K562 (cell line): ENCODE data around the gene IFT81. TPM values are rescaled to one million over a fixed set of nuclear protein-coding genes. Genes with fewer than 3 reads are reported as not detected.

Source experiments
- ATAC-seq: fragments of 200-7000 bp; cut with Tn5 transposase; 3 replicates; pipeline ENCODE4 v1.9.1; 2020; ENCODE audit warnings: moderate library complexity
- BruUV-seq: library from RNA; stranded (reverse); fragments of 400-500 nt; replicated peaks from 2 replicates; lab custom pipeline; 2021; lab: Mats Ljungman, UMichigan
- CTCF ChIA-PET: fragments of 300-600 bp; formaldehyde crosslinking; extraction: SDS; loops from one replicate; lab custom pipeline; 2021; ENCODE audit warnings: low intra/inter-chr PET ratio; lab: Yijun Ruan, JAX
- POLR2A ChIA-PET: fragments of 300-600, 350-650 bp; sonication (Branson Sonifier 250); formaldehyde crosslinking; extraction: SDS; loops from one replicate; lab custom pipeline; 2021; ENCODE audit warnings: antibody characterized with exemption, inconsistent platforms; lab: Yijun Ruan, JAX
- DNase-seq, 4 experiments: peaks; one replicate each; pipeline versions ENCODE4 v3.0.0 to v3.0.0-alpha.2; 2011 to 2018; ENCODE audit warnings: low spot score in 3 of 4, mixed read lengths in 3 of 4; ENCODE audit errors: extremely low read depth in 1 of 4
- FAIRE-seq: peaks from 2 replicates; lab custom pipeline; 2011; peaks lifted over from hg19 to GRCh38; lab: Jason Lieb, UNC
- H2AFZ ChIP-seq: 2 replicates; pipeline ENCODE4 v1.6.0; 2011; ENCODE audit warnings: low read depth, low read length, control low read depth, inconsistent platforms
- H3K27ac ChIP-seq: fragments of 200-600 bp; 3 replicates; pipeline ENCODE4 v1.8.0; 2011; ENCODE audit warnings: low read depth, mild to moderate bottlenecking, control low read depth, inconsistent platforms, low read length, moderate library complexity, mixed read lengths; ENCODE audit errors: extremely low read depth
- H3K27me3 ChIP-seq, 2 experiments: fragments of 300-600 bp in 1 of 2; 2 replicates in 1 of 2; 3 replicates in 1 of 2; pipeline versions ENCODE4 v1.6.0 to v1.8.0; 2011; ENCODE audit warnings: inconsistent platforms in 2 of 2, low read length in 2 of 2, mild to moderate bottlenecking in 1 of 2, mixed read lengths in 1 of 2, moderate library complexity in 1 of 2; ENCODE audit not compliant: control insufficient read depth in 2 of 2, insufficient read depth in 2 of 2
- H3K36me3 ChIP-seq: fragments of 300-600 bp; 3 replicates; pipeline ENCODE4 v1.8.0; 2011; ENCODE audit warnings: mild to moderate bottlenecking, low read length, inconsistent platforms; ENCODE audit not compliant: control insufficient read depth, insufficient read depth
- H3K4me1 ChIP-seq, 2 experiments: fragments of 200-600 bp in 1 of 2; replicated peaks in 1 of 2; 2 replicates in 1 of 2; 3 replicates in 1 of 2; pipeline versions ENCODE4 v1.5.1 to v1.8.0; 2011; ENCODE audit warnings: inconsistent platforms in 2 of 2, low read length in 2 of 2, mild to moderate bottlenecking in 1 of 2, mixed read lengths in 1 of 2, moderate library complexity in 1 of 2; ENCODE audit not compliant: control insufficient read depth in 2 of 2, insufficient read depth in 2 of 2
- H3K4me2 ChIP-seq: 2 replicates; pipeline ENCODE4 v1.6.1; 2011; ENCODE audit warnings: low read length, control low read depth, inconsistent platforms, mixed read lengths; ENCODE audit not compliant: insufficient read depth
- H3K4me3 ChIP-seq: fragments of 200-600 bp; sonication (generic), shearing (Covaris generic); 2 replicates; pipeline ENCODE4 v1.5.1; 2016; ENCODE audit warnings: control low read depth, inconsistent platforms
- H3K79me2 ChIP-seq: fragments of 200-600 bp; 3 replicates; pipeline ENCODE4 v1.8.0; 2011; ENCODE audit warnings: low read length, inconsistent platforms; ENCODE audit not compliant: control insufficient read depth, insufficient read depth
- H3K9ac ChIP-seq, 2 experiments: 2 replicates each; pipeline versions ENCODE4 v1.6.0 to v1.6.1; 2011; ENCODE audit warnings: low read depth in 2 of 2, low read length in 2 of 2, control low read depth in 1 of 2, inconsistent platforms in 1 of 2, mild to moderate bottlenecking in 1 of 2, mixed read lengths in 1 of 2; ENCODE audit not compliant: insufficient read depth in 1 of 2
- H3K9me1 ChIP-seq: one replicate; pipeline ENCODE4 v1.6.0; 2011; ENCODE audit warnings: inconsistent platforms, mild to moderate bottlenecking, low read length, moderate library complexity; ENCODE audit not compliant: control insufficient read depth, insufficient read depth
- H3K9me3 ChIP-seq: replicated peaks from 2 replicates; pipeline ENCODE4 v1.5.1; 2011; ENCODE audit warnings: low read depth, low read length, inconsistent platforms; ENCODE audit not compliant: control insufficient read depth, insufficient read depth
- H4K20me1 ChIP-seq: replicated peaks from 2 replicates; pipeline ENCODE4 v1.6.1; 2011; ENCODE audit warnings: low read length, inconsistent platforms, mixed read lengths; ENCODE audit not compliant: control insufficient read depth, insufficient read depth
- COPS2 ChIP-seq: fragments of 450-650 bp; conservative IDR thresholded peaks from 2 replicates; pipeline ENCODE4 v1.6.1; 2016; ENCODE audit warnings: mild to moderate bottlenecking, moderate library complexity
- CSDE1 ChIP-seq, 2 experiments: fragments of 450-650 bp; IDR thresholded peaks; 2 replicates each; pipeline ENCODE4 v1.6.1; 2016; ENCODE audit warnings: mild to moderate bottlenecking in 1 of 2
- DACH1 ChIP-seq: fragments of 450-650 bp; IDR thresholded peaks from 2 replicates; pipeline ENCODE4 v1.6.1; 2018; ENCODE audit not compliant: partially characterized antibody
- ETV1 ChIP-seq: fragments of 450-650 bp; conservative IDR thresholded peaks from 2 replicates; pipeline ENCODE4 v1.6.1; 2016; ENCODE audit warnings: missing genetic modification characterization, control low read depth, low read depth, missing compliant biosample characterization
- NBN ChIP-seq: fragments of 450-650 bp; IDR thresholded peaks from 2 replicates; pipeline ENCODE4 v1.6.1; 2016; ENCODE audit warnings: low read depth, mild to moderate bottlenecking
- NR2F6 ChIP-seq: fragments of 450-650 bp; formaldehyde crosslinking; IDR thresholded peaks from 2 replicates; pipeline ENCODE4 v1.4.0; 2020; ENCODE audit warnings: mild to moderate bottlenecking
- PCBP1 ChIP-seq: fragments of 200-400 bp; formaldehyde crosslinking; IDR thresholded peaks from 2 replicates; pipeline ENCODE4 v1.6.1; 2018; ENCODE audit warnings: mild to moderate bottlenecking, low read depth, low read length; ENCODE audit not compliant: poor library complexity, severe bottlenecking
- POLR2H ChIP-seq: IDR thresholded peaks from 2 replicates; pipeline ENCODE4 v1.6.1; 2016; ENCODE audit warnings: missing genetic modification characterization, low read depth, mild to moderate bottlenecking, control low read depth, missing compliant biosample characterization, moderate library complexity
- PRMT5 ChIP-seq: sonication (generic); formaldehyde crosslinking; IDR thresholded peaks from 2 replicates; pipeline ENCODE4 v1.5.0; 2020; ENCODE audit warnings: missing genetic modification reagents
- PTRF ChIP-seq: fragments of 450-650 bp; IDR thresholded peaks from 2 replicates; pipeline ENCODE4 v1.6.1; 2016; ENCODE audit warnings: mild to moderate bottlenecking, missing genetic modification characterization, missing compliant biosample characterization
- RNF2 ChIP-seq: sonication (generic); IDR thresholded peaks from 2 replicates; pipeline ENCODE4 v1.6.1; 2016
- WGBS: fragments of 100-300 bp; shearing (Covaris generic); methylation state at CpG from one replicate; pipeline ENCODE4 v1.1.6; 2016; ENCODE audit warnings: low coverage, mixed read lengths; ENCODE audit not compliant: insufficient coverage; ENCODE audit errors: missing lambda C conversion rate; 5-methylcytosine and 5-hydroxymethylcytosine counted together
- in situ Hi-C: fragments of 300-500 bp; cut with MboI; formaldehyde crosslinking; loops from 4 replicates; pipeline ENCODE4 v1.15.0; 2018; ENCODE audit warnings: inconsistent platforms, mixed read lengths
- intact Hi-C: fragments of 100-400 bp; cut with micrococcal nuclease; formaldehyde crosslinking; loops from 2 replicates; pipeline ENCODE4 v1.14.2; 2022
- polyA plus RNA-seq, 8 experiments: library from polyadenylated mRNA; depleted of rRNA in 4 of 8; stranded (reverse) in 5 of 8; unstranded in 3 of 8; fragments of >200 nt; fragmentation: Nextera tagmentation in 2 of 8; fragmentation: Illumina TruSeq in 1 of 8; extraction: Ambion mirVana in 2 of 8; extraction: Trizol in 1 of 8; gene quantifications; 2 replicates each; pipeline versions ENCODE4 v1.2.1 to v1.2.3, GENCODE V29; 2011 to 2014; ENCODE audit warnings: inconsistent platforms in 1 of 8, missing spikeins in 1 of 8
- total RNA-seq, 7 experiments: library from RNA; depleted of rRNA in 6 of 7; stranded (reverse); fragments of >200 nt in 6 of 7; fragmentation: Illumina TruSeq in 2 of 7; extraction: Trizol in 2 of 7; gene quantifications; 2 replicates each; pipeline versions ENCODE4 v1.2.1 to v1.2.3, GENCODE V29; 2011 to 2021; ENCODE audit warnings: low replicate concordance in 1 of 7
- TF ChIP-seq, protein P1 (sequence below): sonication (generic); formaldehyde crosslinking; IDR thresholded peaks from 2 replicates; pipeline ENCODE4 v1.8.1; 2023; ENCODE audit warnings: mild to moderate bottlenecking, missing genetic modification reagents
- TF ChIP-seq, protein P2 (sequence below): fragments of 450-650 bp; IDR thresholded peaks from 2 replicates; pipeline ENCODE4 v1.6.1; 2016; ENCODE audit warnings: borderline replicate concordance
- TF ChIP-seq, protein P3 (sequence below), 2 experiments: IDR thresholded peaks; 2 replicates each; pipeline ENCODE4 v1.6.1; 2011; ENCODE audit warnings: borderline replicate concordance in 1 of 2, control low read depth in 1 of 2, low read depth in 1 of 2, low read length in 1 of 2, mild to moderate bottlenecking in 1 of 2, mixed read lengths in 1 of 2, moderate library complexity in 1 of 2; ENCODE audit not compliant: insufficient read depth in 1 of 2, insufficient read length in 1 of 2, poor library complexity in 1 of 2, severe bottlenecking in 1 of 2; ENCODE audit errors: extremely low read depth in 1 of 2

Gene IFT81
- total and polyA plus RNA-seq, 9 of the 15 experiments (the other 6 are each of a cell fraction or from before 2014, with no cell fraction given) = 2.8 to 11.9 (median 7.9) TPM

DNA sequence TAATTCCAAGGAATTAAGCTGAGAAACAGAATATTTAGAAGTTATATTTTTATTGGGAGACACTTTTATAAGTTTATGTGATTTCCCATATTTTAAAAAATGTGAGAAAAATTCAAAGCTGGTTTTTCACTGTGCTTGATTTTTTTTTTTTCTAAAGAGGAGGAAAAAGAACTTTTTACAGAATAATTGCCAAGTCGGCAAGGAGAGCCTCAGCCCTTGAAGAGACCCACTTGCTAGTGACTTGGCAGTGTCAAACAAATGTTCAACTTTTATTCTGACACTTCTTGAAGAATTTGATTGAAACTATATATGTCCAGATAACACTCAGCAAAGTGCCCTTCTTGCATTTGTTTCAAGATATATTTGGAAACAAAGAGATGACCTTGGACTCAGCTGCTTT, 104.6 kb downstream of the IFT81 start:
- TF ChIP-seq, protein P1, sequence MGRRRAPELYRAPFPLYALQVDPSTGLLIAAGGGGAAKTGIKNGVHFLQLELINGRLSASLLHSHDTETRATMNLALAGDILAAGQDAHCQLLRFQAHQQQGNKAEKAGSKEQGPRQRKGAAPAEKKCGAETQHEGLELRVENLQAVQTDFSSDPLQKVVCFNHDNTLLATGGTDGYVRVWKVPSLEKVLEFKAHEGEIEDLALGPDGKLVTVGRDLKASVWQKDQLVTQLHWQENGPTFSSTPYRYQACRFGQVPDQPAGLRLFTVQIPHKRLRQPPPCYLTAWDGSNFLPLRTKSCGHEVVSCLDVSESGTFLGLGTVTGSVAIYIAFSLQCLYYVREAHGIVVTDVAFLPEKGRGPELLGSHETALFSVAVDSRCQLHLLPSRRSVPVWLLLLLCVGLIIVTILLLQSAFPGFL (CRISPR knock-in tag) = no peak
- TF ChIP-seq PCBP1 (no peak), NR2F6 (no peak), PTRF (tag) (no peak), ETV1 (tag) (no peak), NBN (no peak), COPS2 (no peak), RNF2 (no peak), CSDE1 (IDR thresholded peaks at IDR 0.05) (no peak), PRMT5 (CRISPR knock-in tag) (no peak), POLR2H (no peak), DACH1 (no peak)
- TF ChIP-seq, protein P2, sequence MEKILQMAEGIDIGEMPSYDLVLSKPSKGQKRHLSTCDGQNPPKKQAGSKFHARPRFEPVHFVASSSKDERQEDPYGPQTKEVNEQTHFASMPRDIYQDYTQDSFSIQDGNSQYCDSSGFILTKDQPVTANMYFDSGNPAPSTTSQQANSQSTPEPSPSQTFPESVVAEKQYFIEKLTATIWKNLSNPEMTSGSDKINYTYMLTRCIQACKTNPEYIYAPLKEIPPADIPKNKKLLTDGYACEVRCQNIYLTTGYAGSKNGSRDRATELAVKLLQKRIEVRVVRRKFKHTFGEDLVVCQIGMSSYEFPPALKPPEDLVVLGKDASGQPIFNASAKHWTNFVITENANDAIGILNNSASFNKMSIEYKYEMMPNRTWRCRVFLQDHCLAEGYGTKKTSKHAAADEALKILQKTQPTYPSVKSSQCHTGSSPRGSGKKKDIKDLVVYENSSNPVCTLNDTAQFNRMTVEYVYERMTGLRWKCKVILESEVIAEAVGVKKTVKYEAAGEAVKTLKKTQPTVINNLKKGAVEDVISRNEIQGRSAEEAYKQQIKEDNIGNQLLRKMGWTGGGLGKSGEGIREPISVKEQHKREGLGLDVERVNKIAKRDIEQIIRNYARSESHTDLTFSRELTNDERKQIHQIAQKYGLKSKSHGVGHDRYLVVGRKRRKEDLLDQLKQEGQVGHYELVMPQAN = no peak
- TF ChIP-seq, protein P3, sequence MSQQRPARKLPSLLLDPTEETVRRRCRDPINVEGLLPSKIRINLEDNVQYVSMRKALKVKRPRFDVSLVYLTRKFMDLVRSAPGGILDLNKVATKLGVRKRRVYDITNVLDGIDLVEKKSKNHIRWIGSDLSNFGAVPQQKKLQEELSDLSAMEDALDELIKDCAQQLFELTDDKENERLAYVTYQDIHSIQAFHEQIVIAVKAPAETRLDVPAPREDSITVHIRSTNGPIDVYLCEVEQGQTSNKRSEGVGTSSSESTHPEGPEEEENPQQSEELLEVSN (IDR thresholded peaks at IDR 0.05; ENCODE audit: borderline replicate concordance in 1 of 2, extremely low read depth in 1 of 2, insufficient read depth in 1 of 2, insufficient read length in 1 of 2, low read depth in 1 of 2, low read length in 1 of 2, poor library complexity in 1 of 2, severe bottlenecking in 1 of 2) = no peak
- TF ChIP-seq, all 486 proteins: peak for 0
- H3K4me1 ChIP-seq = no peaks in the 10 kb centered on the region
- H3K4me3 ChIP-seq = no peak overlapping the region
- BruUV-seq = no TSS peak
- no peaks in the 10 kb centered on the region for H3K79me2 ChIP-seq
- intact Hi-C loops (loop anchor here (5.0 kb wide), 1 partner anchor 54 kb away; the partner anchor contains the start of gene ATP2A2), in situ Hi-C loops (no loop called here)
- H3K27me3 ChIP-seq = no peaks in the 10 kb centered on the region
- H3K9me3 ChIP-seq = no peaks in the 10 kb centered on the region
- H3K36me3 ChIP-seq = no peaks in the 10 kb centered on the region
- ChIA-PET CTCF (no interaction called here), POLR2A (no interaction called here)
- WGBS = 12% methylated on average over 1 of the region's 1 CpG
- no peak overlapping the region for H3K9ac ChIP-seq
- H3K9me1 ChIP-seq = no peaks in the 10 kb centered on the region
- no peak overlapping the region for H3K27ac ChIP-seq
- FAIRE-seq = no peak
- no peaks in the 10 kb centered on the region for H4K20me1 ChIP-seq
- ATAC-seq = no peak
- DNase-seq = no peak
- H2AFZ ChIP-seq = no peak overlapping the region
- no peak overlapping the region for H3K4me2 ChIP-seq
